Gastrocnemius medialis (tissue), 4 donors: ENCODE results near the gene ZNF566. TPM values are rescaled to one million over a fixed set of nuclear protein-coding genes. Genes with fewer than 3 reads are reported as not detected.

Source experiments
- ATAC-seq, 2 donors: fragments of 150-250 bp; one replicate each; pipeline ENCODE4 v1.9.1; 2016
- DNase-seq, 2 donors: peaks; one replicate each; pipeline ENCODE4 v3.0.0-alpha.2; 2019
- H3K27ac ChIP-seq, 4 donors: fragments of 200-600 bp; sonication (generic); 1 replicate in 1 of 4; 2 replicates in 3 of 4; pipeline ENCODE4 v1.5.1; 2016 to 2018; ENCODE audit warnings: mild to moderate bottlenecking in 2 of 4, moderate library complexity in 1 of 4
- H3K27me3 ChIP-seq, 3 donors: fragments of 200-600 bp; sonication (generic) in 2 of 3; 1 replicate in 1 of 3; 2 replicates in 2 of 3; pipeline versions ENCODE4 v1.5.1 to v1.6.0; 2016 to 2019; ENCODE audit warnings: mild to moderate bottlenecking in 1 of 3, moderate library complexity in 1 of 3
- H3K36me3 ChIP-seq, 2 donors: fragments of 200-600 bp; sonication (generic) in 1 of 2; one replicate each; pipeline ENCODE4 v1.5.1; 2017 to 2018
- H3K4me1 ChIP-seq, 2 donors: fragments of 200-600 bp; sonication (generic) in 1 of 2; one replicate each; pipeline ENCODE4 v1.5.1; 2016 to 2017; ENCODE audit warnings: mild to moderate bottlenecking in 2 of 2
- H3K4me3 ChIP-seq, 4 donors: fragments of 200-600 bp; sonication (generic) in 3 of 4; 1 replicate in 1 of 4; 2 replicates in 3 of 4; pipeline ENCODE4 v1.5.1; 2016 to 2019; ENCODE audit warnings: mild to moderate bottlenecking in 2 of 4
- H3K9me3 ChIP-seq, 3 donors: fragments of 200-600 bp; sonication (generic) in 2 of 3; 1 replicate in 1 of 3; 2 replicates in 2 of 3; pipeline ENCODE4 v1.5.1; 2016 to 2019
- CTCF ChIP-seq, 5 experiments: fragments of 450-650 bp in 3 of 5; fragments of 200-600 bp in 2 of 5; sonication (generic) in 2 of 5; IDR thresholded peaks in 4 of 5; conservative IDR thresholded peaks in 1 of 5; 1 replicate in 4 of 5; 2 replicates in 1 of 5; pipeline ENCODE4 v1.5.1; 2016 to 2019; ENCODE audit warnings: antibody characterized with exemption in 5 of 5, mild to moderate bottlenecking in 3 of 5, moderate library complexity in 3 of 5
- POLR2A ChIP-seq, 2 donors: fragments of 450-650 bp; IDR thresholded peaks; one replicate each; pipeline ENCODE4 v1.6.1; 2017; ENCODE audit warnings: antibody characterized with exemption in 2 of 2, mild to moderate bottlenecking in 2 of 2, moderate library complexity in 2 of 2
- in situ Hi-C, 4 donors: fragments of 200-750 bp; cut with MboI; loops; one replicate each; pipeline versions ENCODE4 v1.15.0 to v1.8.0; 2017; ENCODE audit warnings: low sequenced_read_pairs in 4 of 4
- intact Hi-C: fragments of 100-400 bp; cut with DNase I; formaldehyde crosslinking; loops from one replicate; pipeline ENCODE4 v1.15.1; 2023; ENCODE audit warnings: low total_unique reads
- total RNA-seq, 4 donors: library from RNA; depleted of rRNA; stranded (reverse); fragments of >200 nt; gene quantifications; one replicate each; pipeline versions ENCODE4 v1.1.0 to v1.2.3, GENCODE V29; 2016

ZNF566 gene
- 1 to 10 TPM; 4.1 to 8.3 (median 5.9) TPM for total RNA-seq

GRCh38 chr19:36489118-36489919 lies at the start of gene ZNF566:
Gene ZNF566 (minus strand): TSS chr19:36489561. CDS start chr19:36476557, 13,004 bp downstream.
- Histone ChIP-seq H3K4me3 (peak within 1 kb of the TSS; percentile 76 to 98 (median 76)), H3K27me3 (no peaks in the 10 kb centered on the region), H3K9me3 (peaks cover 0 to 11% (median 0%) of the 10 kb centered on the region in 3 donors), H3K27ac (peak within 1 kb of the TSS; percentile 90 to 98 (median 91)), H3K36me3 (peaks cover 0 to 13% of the 10 kb centered on the region in 2 donors), H3K4me1 (peaks cover 5 to 11% of the 10 kb centered on the region in 2 donors)
- in situ Hi-C loops = no loop called here
- ATAC-seq (peak; percentile 99 to 100), DNase-seq (peak; percentile 75 to 89)
- TF ChIP-seq CTCF (IDR thresholded peaks at IDR 0.05 in 4 of 5, conservative IDR thresholded peaks at IDR 0.05 in 1 of 5) (no peak), POLR2A (IDR thresholded peaks at IDR 0.05) (peak; percentile 28 to 33)
- intact Hi-C loops = loop anchor here (1.0 to 10.0 kb wide), 8 partner anchors 39 to 683 kb away; partner anchors contain the start of genes ZFP14, ZNF146, ZNF260 and ZNF345

- peaks cover 0 to 37% of the 10 kb centered on the region in 2 donors for H3K36me3 ChIP-seq
- DNase-seq = no peak
- intact Hi-C loops (loop anchor here (1.0 to 2.0 kb wide), 8 partner anchors 40 to 938 kb away; partner anchors contain the start of genes ZNF146, ZNF345, ZNF527 and ZNF529), in situ Hi-C loops (no loop called here)
- TF ChIP-seq POLR2A (IDR thresholded peaks at IDR 0.05) = no peak
- TF ChIP-seq CTCF (IDR thresholded peaks at IDR 0.05 in 4 of 5, conservative IDR thresholded peaks at IDR 0.05 in 1 of 5) = no peak
- peak overlapping the region; percentile 71 to 83 (median 80) for H3K4me3 ChIP-seq
- ATAC-seq = peak in 1 of 2 donors; percentile 10
- H3K27ac ChIP-seq = peak overlapping the region; percentile 83 to 94 (median 90)
- peaks cover 16 to 17% of the 10 kb centered on the region in 2 donors for H3K4me1 ChIP-seq
- no peaks in the 10 kb centered on the region for H3K27me3 ChIP-seq
- H3K9me3 ChIP-seq = peaks cover 0 to 31% (median 5%) of the 10 kb centered on the region in 3 donors
Measured at GRCh38 chr19:36528921-36529518, 39.7 kb upstream of the ZNF566 start.

- intact Hi-C loops (loop anchor here (1.0 to 2.0 kb wide), 8 partner anchors 39 to 938 kb away; partner anchors contain the start of genes ZNF146, ZNF345, ZNF527 and ZNF529), in situ Hi-C loops (no loop called here)
- Histone ChIP-seq H3K9me3 (peaks cover 0 to 28% (median 8%) of the 10 kb centered on the region in 3 donors), H3K36me3 (peaks cover 0 to 38% of the 10 kb centered on the region in 2 donors), H3K27ac (peak within 1 kb of the TSS; percentile 83 to 94 (median 90)), H3K4me1 (peaks cover 16 to 17% of the 10 kb centered on the region in 2 donors), H3K27me3 (no peaks in the 10 kb centered on the region), H3K4me3 (peak within 1 kb of the TSS; percentile 71 to 83 (median 80))
- ATAC-seq (peak; percentile 99), DNase-seq (peak; percentile 96)
- no peak for TF ChIP-seq CTCF (IDR thresholded peaks at IDR 0.05 in 4 of 5, conservative IDR thresholded peaks at IDR 0.05 in 1 of 5)
- peak; percentile 43 to 56 for TF ChIP-seq POLR2A (IDR thresholded peaks at IDR 0.05)
Measured at GRCh38 chr19:36528194-36528920, 39.0 kb upstream of the ZNF566 start, which contains the start of gene ZNF260. Gene ZNF260 (minus strand): TSS chr19:36528271. CDS start chr19:36515238, 13,033 bp downstream.

GRCh38 chr19:36527873-36528193 lies 38.5 kb upstream of the ZNF566 start:
- Histone ChIP-seq H3K4me3 (peak overlapping the region; percentile 71 to 83 (median 80)), H3K4me1 (peaks cover 16 to 17% of the 10 kb centered on the region in 2 donors), H3K9me3 (peaks cover 0 to 28% (median 8%) of the 10 kb centered on the region in 3 donors), H3K27me3 (no peaks in the 10 kb centered on the region), H3K36me3 (peaks cover 0 to 38% of the 10 kb centered on the region in 2 donors), H3K27ac (peak overlapping the region; percentile 83 to 94 (median 90))
- intact Hi-C loops = loop anchor here (1.0 to 2.0 kb wide), 8 partner anchors 39 to 939 kb away; partner anchors contain the start of genes ZNF146, ZNF345, ZNF527 and ZNF529
- DNase-seq (no peak), ATAC-seq (no peak)
- in situ Hi-C loops = no loop called here
- TF ChIP-seq POLR2A (IDR thresholded peaks at IDR 0.05) = no peak
- TF ChIP-seq CTCF (IDR thresholded peaks at IDR 0.05 in 4 of 5, conservative IDR thresholded peaks at IDR 0.05 in 1 of 5) = no peak
